Midbrain (tissue), 1 donor: ENCODE measurements around the gene PRDM16.

Experiments
- DNase-seq: peaks from one replicate; lab custom pipeline; 2025; lab: John Stamatoyannopoulos, UW

Gene PRDM16

GRCh38 chr1:3244025-3244926 lies 175.3 kb downstream of the PRDM16 start:
- DNase-seq, result no peak

DNA sequence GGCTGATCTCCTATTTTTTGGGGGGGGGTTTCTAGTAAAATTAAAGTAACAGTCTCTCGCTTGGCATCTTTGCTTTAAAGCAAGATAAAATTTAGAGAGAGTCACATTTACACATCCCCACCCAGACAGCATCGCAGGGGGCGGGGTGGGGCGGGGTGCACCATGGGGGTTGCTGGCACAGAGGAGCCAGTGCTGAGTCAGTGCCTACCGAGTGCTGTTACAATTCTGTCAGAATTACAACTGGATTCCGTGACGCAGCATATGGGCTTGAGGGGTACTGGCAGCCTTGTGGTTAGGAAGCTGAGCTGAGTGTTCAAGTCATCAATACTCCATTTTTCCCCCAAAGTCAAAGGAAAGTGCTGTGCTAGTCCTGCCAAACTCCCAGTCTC lies 175.9 kb downstream of the PRDM16 start:
- DNase-seq, result no peak

GRCh38 chr1:3245344-3245743 lies 176.3 kb downstream of the PRDM16 start:
- no peak for DNase-seq

GRCh38 chr1:3245768-3246167 lies 176.8 kb downstream of the PRDM16 start:
- no peak for DNase-seq

- DNase-seq, result no peak
Measured at GRCh38 chr1:3246251-3246650, 177.2 kb downstream of the PRDM16 start.

- no peak for DNase-seq
Measured at GRCh38 chr1:3247521-3248121, 178.6 kb downstream of the PRDM16 start.

DNA sequence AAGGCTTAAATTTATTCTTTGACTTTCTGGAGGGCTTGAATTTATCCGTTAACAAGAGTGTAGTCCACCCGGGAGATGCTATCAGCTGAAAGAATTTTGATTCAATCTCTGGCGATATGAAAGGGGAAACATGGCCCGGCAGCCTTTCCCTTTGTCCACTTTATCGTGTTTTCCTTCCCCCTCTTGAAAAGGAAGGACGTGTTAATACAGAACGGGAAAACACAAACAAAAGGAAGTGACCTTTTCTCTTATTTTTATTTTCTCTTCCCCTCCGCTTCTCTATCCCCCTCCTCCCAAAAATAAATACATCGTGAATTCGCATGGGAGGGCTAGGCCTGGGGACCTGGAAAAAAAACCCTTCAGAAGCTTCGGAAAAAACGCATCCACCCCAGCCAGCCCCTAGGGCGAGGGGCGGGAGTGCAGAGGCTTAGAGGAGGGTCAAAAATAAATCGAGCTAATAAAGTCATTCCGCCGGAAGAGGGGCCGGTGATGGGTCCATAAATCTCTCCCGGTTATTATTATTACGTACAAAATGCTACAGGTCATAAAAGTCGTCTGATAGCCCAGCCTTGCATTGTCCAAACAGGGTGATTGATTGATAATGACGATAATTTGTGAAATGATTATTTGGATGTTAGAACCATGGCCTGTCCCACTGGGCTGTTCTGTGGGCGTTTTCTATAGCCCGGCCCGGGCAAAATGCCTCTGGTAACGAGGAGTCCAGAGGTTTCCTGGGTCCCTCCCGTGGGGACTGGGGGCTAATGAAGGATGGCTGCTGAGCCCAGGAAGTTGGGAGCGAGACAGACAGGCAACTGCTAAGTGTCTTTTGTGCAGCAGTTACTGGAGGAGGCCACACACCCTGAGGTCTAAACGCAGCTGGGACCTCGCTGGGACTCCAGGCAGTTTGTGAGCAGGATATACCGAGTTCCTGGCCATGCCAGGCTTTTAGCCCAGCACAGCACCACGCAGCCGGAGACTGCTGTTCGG lies 179.4 kb downstream of the PRDM16 start:
- DNase-seq, result no peak

DNA sequence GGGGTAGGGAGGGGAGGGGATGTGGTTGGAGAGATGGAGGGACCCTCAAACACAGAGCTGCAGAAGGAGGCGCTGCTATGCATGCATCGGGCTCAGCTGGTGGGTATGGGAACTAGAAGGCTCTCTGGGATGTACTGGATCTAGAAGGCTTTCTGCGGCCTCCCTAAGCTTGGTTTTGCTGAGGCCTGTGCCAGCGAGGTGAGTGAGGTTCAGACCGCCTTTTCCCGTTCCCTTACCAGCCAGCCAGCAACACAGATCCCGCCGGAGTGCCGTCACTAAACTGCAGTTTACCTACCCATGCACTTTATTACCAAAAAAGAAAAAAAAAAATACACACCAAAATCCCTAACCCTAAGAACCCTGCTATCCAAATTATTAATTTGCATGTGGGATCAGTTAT lies 180.2 kb downstream of the PRDM16 start:
- DNase-seq, result no peak

DNA sequence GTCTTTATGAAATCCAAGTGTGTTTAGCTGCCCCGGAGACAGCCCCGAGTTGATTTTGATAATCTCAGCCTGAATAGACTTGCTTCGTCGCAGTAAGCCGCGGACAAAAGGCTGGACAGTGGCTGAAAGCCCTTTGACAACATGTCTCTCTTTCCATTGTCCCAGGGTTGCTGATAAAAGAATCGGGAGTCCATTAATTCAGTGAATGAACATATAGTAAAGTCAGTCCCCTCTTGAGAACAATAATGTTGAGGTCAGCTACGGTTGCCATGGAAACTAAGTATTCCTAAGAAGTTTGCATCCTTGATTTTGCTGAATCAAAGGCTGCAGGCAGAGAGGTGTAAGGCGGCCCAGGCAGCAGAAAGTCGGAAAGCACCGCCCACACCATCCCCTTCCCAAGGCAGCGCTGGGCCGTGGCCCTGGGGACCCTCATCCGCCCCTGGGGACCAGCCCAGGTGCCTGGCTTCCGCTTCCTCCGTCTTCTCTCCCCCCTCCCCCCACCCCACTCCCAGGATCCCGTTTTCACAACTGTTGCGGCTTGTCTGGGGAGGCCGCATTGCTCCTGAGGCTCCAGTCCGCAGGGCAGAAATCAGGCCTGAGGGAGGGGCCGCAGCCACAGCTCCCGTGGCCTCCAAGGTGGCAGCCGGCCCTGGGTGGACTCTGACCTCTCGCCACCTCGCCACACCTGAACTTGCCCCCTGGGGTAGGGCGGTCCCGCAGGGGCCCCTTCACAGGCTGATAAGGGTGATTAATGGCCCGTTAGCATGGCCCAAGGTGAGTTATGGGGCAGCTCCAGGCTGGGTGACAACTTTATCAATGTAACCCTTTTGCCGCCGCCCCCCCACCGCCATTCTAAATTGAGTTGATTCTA lies 180.9 kb downstream of the PRDM16 start:
- DNase-seq, result no peak

GRCh38 chr1:3250624-3251023 lies 181.6 kb downstream of the PRDM16 start:
- DNase-seq, result no peak

GRCh38 chr1:3251099-3251806 lies 182.2 kb downstream of the PRDM16 start:
- DNase-seq, result no peak

DNA sequence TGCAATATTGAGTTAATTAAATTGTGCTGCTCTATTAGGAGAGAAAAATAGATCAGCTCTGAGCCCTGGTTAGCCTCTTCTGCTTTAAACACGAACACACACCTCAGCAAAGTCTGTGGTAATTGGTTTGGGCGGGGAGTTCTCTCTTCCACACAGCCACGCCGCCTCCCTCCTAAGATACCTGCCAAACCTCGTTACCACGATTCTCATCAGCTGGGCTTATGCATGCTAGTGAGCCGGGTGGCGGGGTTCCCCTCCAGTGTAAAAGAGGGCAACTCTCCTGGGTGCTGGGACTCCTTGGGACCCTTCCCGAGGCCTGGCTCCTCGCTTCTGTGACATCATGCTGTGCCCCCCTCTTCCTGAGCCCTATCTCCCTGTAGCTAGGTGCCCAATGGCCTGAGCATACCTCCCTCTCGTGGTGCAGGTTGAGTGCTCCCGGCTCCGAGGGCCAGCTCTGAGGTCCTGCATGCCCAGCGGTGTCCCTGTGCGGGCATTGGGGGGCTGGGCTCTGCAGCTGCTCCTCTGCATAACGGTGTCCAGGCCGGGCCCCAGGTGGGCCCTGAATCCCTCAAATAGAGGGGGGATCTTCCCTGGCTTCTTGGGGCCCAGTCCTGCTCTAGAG lies 182.9 kb downstream of the PRDM16 start:
- DNase-seq, result no peak

- no peak for DNase-seq
Measured at GRCh38 chr1:3255680-3256079, 186.7 kb downstream of the PRDM16 start.

DNA sequence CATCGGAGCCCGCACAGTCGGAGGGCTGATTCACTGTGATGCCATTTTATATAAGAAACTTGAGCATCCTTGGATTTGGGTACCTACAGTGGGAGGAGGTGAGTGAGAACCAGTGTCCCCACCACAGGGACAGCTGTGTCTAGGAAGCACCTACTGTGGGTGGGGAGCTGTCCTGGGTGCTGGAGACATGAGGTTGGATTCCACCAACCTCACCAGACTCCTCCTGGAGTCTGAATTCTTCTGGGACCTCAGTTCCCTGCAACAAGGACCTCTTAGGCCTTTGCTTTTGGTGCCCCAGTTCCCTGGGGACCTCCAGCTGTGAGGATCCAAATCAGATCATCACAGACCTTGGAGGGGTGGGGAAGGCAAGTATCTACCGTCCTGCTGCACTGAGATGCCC lies 188.8 kb downstream of the PRDM16 start:
- DNase-seq, result no peak

DNA sequence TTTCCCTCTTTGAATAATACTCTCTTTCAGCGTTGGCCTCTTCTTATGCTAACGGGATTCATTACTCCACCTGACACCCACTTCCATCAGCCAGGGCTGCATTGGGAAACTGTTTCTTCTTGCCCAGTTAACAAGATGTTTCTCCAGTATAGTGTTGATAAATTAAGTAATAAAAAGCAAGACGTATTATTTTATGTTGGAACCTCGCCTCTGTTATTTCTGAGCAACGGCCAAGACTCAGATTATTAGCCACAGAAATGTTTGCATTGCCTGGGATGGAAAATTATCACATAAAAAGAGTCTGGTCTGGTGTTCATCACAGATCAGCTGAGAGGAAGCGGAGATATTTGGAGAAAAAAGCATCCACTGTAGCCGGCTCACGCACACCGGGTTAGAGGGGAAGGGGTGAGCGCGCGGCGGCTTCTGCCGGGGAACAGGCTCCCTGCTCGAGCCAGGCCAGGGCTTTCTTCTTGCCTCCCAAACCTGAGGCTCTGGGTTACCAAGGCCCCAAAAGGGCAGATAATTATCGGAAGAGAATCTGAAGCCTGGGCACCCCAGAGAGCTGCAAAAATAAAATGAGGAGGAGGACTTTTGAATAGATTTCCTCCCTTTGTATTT lies 189.5 kb downstream of the PRDM16 start:
- DNase-seq, result no peak

DNA sequence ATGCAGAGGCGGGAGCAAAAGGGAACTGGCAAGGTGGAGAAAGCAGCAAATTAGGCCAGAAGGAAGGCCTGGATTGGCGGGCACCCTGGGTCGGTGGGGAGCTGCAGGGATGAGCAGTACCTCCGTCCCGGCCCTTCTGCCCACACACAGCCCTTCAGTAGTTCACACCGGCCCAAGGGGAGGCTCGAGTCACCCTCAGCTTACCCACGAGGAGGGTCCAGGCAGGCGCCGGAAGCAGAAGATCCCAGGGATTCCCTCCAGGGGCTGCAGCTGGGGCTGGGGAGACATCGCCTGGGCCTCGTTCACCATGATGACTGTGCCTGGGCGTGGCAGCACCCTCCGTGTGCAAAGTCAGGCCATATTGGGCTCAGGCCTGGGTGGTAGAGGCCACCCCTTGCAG lies 190.0 kb downstream of the PRDM16 start:
- DNase-seq, result no peak

DNA sequence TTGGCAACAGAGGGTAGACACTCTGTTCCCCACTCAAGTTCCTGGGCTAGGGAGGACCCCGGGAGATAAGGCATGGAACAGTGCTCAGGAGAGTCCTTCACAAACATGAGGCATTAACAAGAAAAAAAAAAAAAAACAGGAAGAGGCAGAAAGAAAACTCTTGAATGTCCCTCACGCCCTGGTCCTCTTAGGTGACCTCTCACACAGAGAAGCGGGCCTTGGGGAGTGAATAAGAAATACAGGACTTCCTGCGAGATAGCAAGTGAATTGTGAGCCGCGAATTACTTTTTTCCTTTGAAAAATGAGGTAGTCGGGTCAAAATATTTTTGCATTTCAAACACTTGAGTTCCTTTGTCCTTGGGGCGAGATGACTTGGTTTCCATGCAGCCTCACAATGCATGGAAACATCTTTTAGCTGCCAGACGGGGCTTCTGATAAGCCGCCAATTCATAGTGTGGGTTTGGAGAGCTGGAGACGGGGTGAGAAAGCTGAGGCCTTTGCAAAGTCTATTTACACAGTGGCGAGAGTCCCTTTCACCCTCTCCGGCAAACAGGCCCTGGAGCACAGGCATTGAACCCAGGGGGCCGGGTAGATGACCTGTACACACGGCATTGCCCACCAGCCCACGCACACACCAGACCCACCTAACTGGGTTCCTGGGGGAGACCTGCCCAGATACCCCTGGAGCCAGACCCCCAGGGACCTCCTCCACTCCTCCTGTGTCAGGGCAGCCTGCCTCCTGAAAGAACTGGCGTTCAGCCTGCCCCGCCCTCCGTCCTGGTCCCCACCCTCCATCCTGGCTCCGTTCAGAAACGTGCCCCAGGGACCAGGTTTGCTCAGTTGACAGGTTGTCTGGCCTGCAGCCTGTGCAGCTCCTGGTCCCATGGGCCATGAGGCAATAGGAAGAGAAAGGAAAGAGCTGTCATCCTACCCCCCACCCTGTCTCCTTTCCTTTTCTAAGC lies 192.3 kb downstream of the PRDM16 start:
- no peak for DNase-seq

GRCh38 chr1:3261969-3262579 lies 193.1 kb downstream of the PRDM16 start:
- DNase-seq, result no peak
